ENCODE data around the gene METRNL. TPM values are rescaled to one million over a fixed set of nuclear protein-coding genes. Genes with fewer than 3 reads are reported as not detected.

METRNL gene
- polyA plus RNA-seq, 3 donors, result 13.1 to 133 (median 29.8) TPM

DNA sequence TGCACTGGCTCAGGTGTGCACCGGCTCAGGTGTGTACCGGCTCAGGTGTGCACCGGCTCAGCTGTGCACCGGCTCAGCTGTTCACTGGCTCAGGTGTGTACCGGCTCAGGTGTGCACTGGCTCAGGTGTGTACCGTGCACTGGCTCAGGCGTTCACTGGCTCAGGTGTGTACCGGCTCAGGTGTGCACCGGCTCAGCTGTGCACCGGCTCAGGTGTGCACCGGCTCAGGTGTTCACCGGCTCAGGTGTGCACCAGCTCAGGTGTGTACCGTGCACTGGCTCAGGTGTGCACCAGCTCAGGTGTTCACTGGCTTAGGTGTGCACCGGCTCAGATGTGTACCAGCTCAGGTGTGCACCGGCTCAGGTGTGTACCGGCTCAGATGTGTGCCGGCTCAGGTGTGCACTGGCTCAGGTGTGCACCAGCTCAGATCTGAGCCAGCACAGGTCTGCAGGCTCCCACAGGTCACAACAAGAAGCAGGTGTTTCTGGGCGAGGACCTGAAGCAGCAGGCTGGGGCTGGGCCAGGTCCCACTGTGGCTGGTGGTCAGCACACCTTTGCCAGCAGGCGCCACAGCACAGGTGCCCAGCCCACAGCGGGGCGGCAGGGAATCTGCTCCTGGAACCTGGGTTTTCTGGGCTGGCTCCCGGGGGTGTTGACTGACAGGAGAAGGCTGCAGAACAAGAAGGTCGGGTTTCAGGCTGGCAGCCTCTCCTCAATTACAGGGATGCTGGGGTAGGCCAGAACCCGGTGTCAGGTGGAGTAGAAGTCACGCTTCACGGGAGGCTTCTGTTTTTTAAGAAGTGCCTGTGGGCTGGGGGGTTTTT, 17.2 kb downstream of the METRNL start:
- peak overlapping the region in 1 of 2 donors; percentile 42 for H3K4me3 Mint-ChIP-seq
- H3K9me3 ChIP-seq (replicated peaks in 1 of 2; ENCODE audit: control insufficient read depth in 1 of 2, insufficient read depth in 1 of 2, low read length in 2 of 2), result no peaks in the 10 kb centered on the region
- H3K4me1 Mint-ChIP-seq, result peaks cover 26% of the 10 kb centered on the region
- peaks cover 39 to 55% of the 10 kb centered on the region in 2 donors for H3K36me3 Mint-ChIP-seq
- no peak for DNase-seq
- H3K9ac ChIP-seq (ENCODE audit: insufficient read depth, low read length, poor library complexity, severe bottlenecking), result no peak overlapping the region
- peaks cover 3 to 40% of the 10 kb centered on the region in 2 donors for H3K27me3 ChIP-seq (ENCODE audit: control insufficient read depth in 2 of 2, insufficient read depth in 2 of 2, low read length in 2 of 2)
- H3K4me3 ChIP-seq (replicated peaks in 1 of 3; ENCODE audit: low read depth in 2 of 3, low read length in 3 of 3), result no peak overlapping the region
- no peak overlapping the region for H3K4me2 ChIP-seq (replicated peaks; ENCODE audit: extremely low read depth, low read length, poor library complexity, severe bottlenecking)
- peaks cover 15% of the 10 kb centered on the region for H3K79me2 ChIP-seq (ENCODE audit: insufficient read depth, low read length)
- H3K27ac ChIP-seq (ENCODE audit: low read depth in 1 of 2, low read length in 2 of 2), result no peak overlapping the region
- peak overlapping the region in 2 of 7 donors; percentile 7 to 57 for H3K27ac Mint-ChIP-seq
- H3K9me3 Mint-ChIP-seq, result peaks cover 0 to 2% (median 0%) of the 10 kb centered on the region in 7 donors
- H3K36me3 ChIP-seq (replicated peaks in 1 of 2; ENCODE audit: control insufficient read depth in 1 of 2, insufficient read depth in 2 of 2, low read length in 2 of 2), result peaks cover 43 to 51% of the 10 kb centered on the region in 2 donors
- peaks cover 79% of the 10 kb centered on the region for H4K20me1 ChIP-seq (ENCODE audit: insufficient read depth, low read length)
- TF ChIP-seq, protein P1, sequence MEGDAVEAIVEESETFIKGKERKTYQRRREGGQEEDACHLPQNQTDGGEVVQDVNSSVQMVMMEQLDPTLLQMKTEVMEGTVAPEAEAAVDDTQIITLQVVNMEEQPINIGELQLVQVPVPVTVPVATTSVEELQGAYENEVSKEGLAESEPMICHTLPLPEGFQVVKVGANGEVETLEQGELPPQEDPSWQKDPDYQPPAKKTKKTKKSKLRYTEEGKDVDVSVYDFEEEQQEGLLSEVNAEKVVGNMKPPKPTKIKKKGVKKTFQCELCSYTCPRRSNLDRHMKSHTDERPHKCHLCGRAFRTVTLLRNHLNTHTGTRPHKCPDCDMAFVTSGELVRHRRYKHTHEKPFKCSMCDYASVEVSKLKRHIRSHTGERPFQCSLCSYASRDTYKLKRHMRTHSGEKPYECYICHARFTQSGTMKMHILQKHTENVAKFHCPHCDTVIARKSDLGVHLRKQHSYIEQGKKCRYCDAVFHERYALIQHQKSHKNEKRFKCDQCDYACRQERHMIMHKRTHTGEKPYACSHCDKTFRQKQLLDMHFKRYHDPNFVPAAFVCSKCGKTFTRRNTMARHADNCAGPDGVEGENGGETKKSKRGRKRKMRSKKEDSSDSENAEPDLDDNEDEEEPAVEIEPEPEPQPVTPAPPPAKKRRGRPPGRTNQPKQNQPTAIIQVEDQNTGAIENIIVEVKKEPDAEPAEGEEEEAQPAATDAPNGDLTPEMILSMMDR (IDR thresholded peaks at IDR 0.05), result no peak
- peaks cover 29 to 32% of the 10 kb centered on the region in 2 donors for H3K4me1 ChIP-seq (ENCODE audit: control insufficient read depth in 1 of 2, insufficient read depth in 2 of 2, low read length in 2 of 2)
- no peak overlapping the region for H2AFZ ChIP-seq (ENCODE audit: insufficient read depth, low read depth, low read length, poor library complexity, severe bottlenecking)
- 96% methylated on average over 24 of the region's 26 CpGs for WGBS (ENCODE audit: insufficient coverage)
- intact Hi-C loops (cut with micrococcal nuclease), result no loop called here
- H3K27me3 Mint-ChIP-seq (ENCODE audit: low read depth in 3 of 3), result peaks cover 26 to 49% (median 40%) of the 10 kb centered on the region in 3 donors

DNA sequence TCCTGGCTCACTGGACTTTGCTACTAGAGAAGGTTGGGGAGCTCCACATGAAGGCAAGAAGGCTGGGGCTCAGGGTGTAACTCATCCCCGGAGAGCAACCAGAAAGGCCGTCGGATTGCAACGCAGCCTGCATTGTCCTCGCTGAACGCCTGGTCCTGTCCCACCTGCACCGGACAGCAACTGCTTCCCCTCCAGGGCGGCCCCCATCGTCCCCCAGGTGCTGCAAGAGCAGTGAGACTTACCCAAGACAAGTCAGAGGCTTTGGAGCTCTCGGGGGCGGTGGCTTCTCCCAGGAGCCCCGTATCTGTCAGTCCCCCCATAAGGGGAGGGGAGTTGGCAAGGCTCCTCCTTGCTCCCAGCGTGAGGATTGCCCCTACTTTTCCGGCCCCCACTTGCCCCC, 18.4 kb downstream of the METRNL start:
- H3K27me3 Mint-ChIP-seq (ENCODE audit: low read depth in 3 of 3), result peaks cover 26 to 50% (median 45%) of the 10 kb centered on the region in 3 donors
- Histone ChIP-seq H3K9me3 (replicated peaks in 1 of 2; ENCODE audit: control insufficient read depth in 1 of 2, insufficient read depth in 1 of 2, low read length in 2 of 2) (no peaks in the 10 kb centered on the region), H3K27me3 (ENCODE audit: control insufficient read depth in 2 of 2, insufficient read depth in 2 of 2, low read length in 2 of 2) (peaks cover 3 to 40% of the 10 kb centered on the region in 2 donors), H3K9ac (ENCODE audit: insufficient read depth, low read length, poor library complexity, severe bottlenecking) (no peak overlapping the region), H2AFZ (ENCODE audit: insufficient read depth, low read depth, low read length, poor library complexity, severe bottlenecking) (no peak overlapping the region), H4K20me1 (ENCODE audit: insufficient read depth, low read length) (peaks cover 67% of the 10 kb centered on the region), H3K4me2 (replicated peaks; ENCODE audit: extremely low read depth, low read length, poor library complexity, severe bottlenecking) (no peak overlapping the region), H3K36me3 (replicated peaks in 1 of 2; ENCODE audit: control insufficient read depth in 1 of 2, insufficient read depth in 2 of 2, low read length in 2 of 2) (peaks cover 39 to 40% of the 10 kb centered on the region in 2 donors), H3K4me1 (ENCODE audit: control insufficient read depth in 1 of 2, insufficient read depth in 2 of 2, low read length in 2 of 2) (peaks cover 32 to 36% of the 10 kb centered on the region in 2 donors), H3K79me2 (ENCODE audit: insufficient read depth, low read length) (peaks cover 7% of the 10 kb centered on the region), H3K4me3 (replicated peaks in 1 of 3; ENCODE audit: low read depth in 2 of 3, low read length in 3 of 3) (no peak overlapping the region), H3K27ac (ENCODE audit: low read depth in 1 of 2, low read length in 2 of 2) (no peak overlapping the region)
- intact Hi-C loops (cut with micrococcal nuclease), result no loop called here
- H3K9me3 Mint-ChIP-seq, result peaks cover 0 to 3% (median 2%) of the 10 kb centered on the region in 7 donors
- peak overlapping the region in 1 of 7 donors; percentile 61 for H3K27ac Mint-ChIP-seq
- WGBS (ENCODE audit: insufficient coverage), result 97% methylated on average over 6 of the region's 14 CpGs
- H3K4me1 Mint-ChIP-seq, result peaks cover 29% of the 10 kb centered on the region
- no peak for DNase-seq
- peaks cover 31 to 44% of the 10 kb centered on the region in 2 donors for H3K36me3 Mint-ChIP-seq
- TF ChIP-seq, protein P1 (IDR thresholded peaks at IDR 0.05), result no peak
- peak overlapping the region in 1 of 2 donors; percentile 72 for H3K4me3 Mint-ChIP-seq

All from CD14-positive monocyte (primary cell).